Right atrium auricular region (tissue), 2 donors: ENCODE measurements around the gene DFFB. TPM values are rescaled to one million over a fixed set of nuclear protein-coding genes. Genes with fewer than 3 reads are reported as not detected.

Source experiments
- DNase-seq: peaks from one replicate; pipeline ENCODE4 v3.0.0-alpha.2; 2019; ENCODE audit warnings: low spot score
- H3K27ac ChIP-seq, 2 donors: fragments of 200-600 bp; sonication (generic); 1 replicate in 1 of 2; 2 replicates in 1 of 2; pipeline ENCODE4 v1.5.1; 2016 to 2019
- H3K27me3 ChIP-seq, 2 donors: fragments of 200-600 bp; sonication (generic); one replicate each; pipeline versions ENCODE4 v1.5.1 to v1.6.0; 2017 to 2019
- H3K36me3 ChIP-seq: fragments of 200-600 bp; sonication (generic); one replicate; pipeline ENCODE4 v1.5.1; 2016
- H3K4me1 ChIP-seq, 2 donors: fragments of 200-600 bp; sonication (generic); one replicate each; pipeline versions ENCODE4 v1.5.1 to v1.6.0; 2017 to 2019
- H3K4me3 ChIP-seq, 2 donors: fragments of 200-600 bp; sonication (generic); 1 replicate in 1 of 2; 2 replicates in 1 of 2; pipeline ENCODE4 v1.5.1; 2017 to 2019; ENCODE audit warnings: mild to moderate bottlenecking in 1 of 2, moderate library complexity in 1 of 2
- H3K9me3 ChIP-seq, 2 donors: fragments of 200-600 bp; sonication (generic); one replicate each; pipeline ENCODE4 v1.5.1; 2019
- total RNA-seq, 2 donors: library from RNA; depleted of rRNA; stranded (reverse); fragments of >200 nt; gene quantifications; one replicate each; pipeline ENCODE4 v1.1.0, GENCODE V29; 2016
- TF ChIP-seq, protein P1 (sequence below), 2 donors: fragments of 200-600 bp; sonication (generic); IDR thresholded peaks; one replicate each; pipeline ENCODE4 v1.5.1; 2019; ENCODE audit warnings: antibody characterized with exemption in 2 of 2

Gene DFFB
- total RNA-seq, 2 donors from 2014 or later, result 3.2 to 5.3 TPM

GRCh38 chr1:3895279-3895950, 38.1 kb downstream of the DFFB start:
- peaks cover 0 to 9% of the 10 kb centered on the region in 2 donors for H3K9me3 ChIP-seq
- peaks cover 0 to 13% of the 10 kb centered on the region in 2 donors for H3K4me1 ChIP-seq
- H3K27me3 ChIP-seq, result no peaks in the 10 kb centered on the region
- no peak for DNase-seq
- H3K36me3 ChIP-seq, result peaks cover 18% of the 10 kb centered on the region
- no peak overlapping the region for H3K27ac ChIP-seq
- TF ChIP-seq, protein P1, sequence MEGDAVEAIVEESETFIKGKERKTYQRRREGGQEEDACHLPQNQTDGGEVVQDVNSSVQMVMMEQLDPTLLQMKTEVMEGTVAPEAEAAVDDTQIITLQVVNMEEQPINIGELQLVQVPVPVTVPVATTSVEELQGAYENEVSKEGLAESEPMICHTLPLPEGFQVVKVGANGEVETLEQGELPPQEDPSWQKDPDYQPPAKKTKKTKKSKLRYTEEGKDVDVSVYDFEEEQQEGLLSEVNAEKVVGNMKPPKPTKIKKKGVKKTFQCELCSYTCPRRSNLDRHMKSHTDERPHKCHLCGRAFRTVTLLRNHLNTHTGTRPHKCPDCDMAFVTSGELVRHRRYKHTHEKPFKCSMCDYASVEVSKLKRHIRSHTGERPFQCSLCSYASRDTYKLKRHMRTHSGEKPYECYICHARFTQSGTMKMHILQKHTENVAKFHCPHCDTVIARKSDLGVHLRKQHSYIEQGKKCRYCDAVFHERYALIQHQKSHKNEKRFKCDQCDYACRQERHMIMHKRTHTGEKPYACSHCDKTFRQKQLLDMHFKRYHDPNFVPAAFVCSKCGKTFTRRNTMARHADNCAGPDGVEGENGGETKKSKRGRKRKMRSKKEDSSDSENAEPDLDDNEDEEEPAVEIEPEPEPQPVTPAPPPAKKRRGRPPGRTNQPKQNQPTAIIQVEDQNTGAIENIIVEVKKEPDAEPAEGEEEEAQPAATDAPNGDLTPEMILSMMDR (IDR thresholded peaks at IDR 0.05), result no peak
- H3K4me3 ChIP-seq, result no peak overlapping the region

DNA sequence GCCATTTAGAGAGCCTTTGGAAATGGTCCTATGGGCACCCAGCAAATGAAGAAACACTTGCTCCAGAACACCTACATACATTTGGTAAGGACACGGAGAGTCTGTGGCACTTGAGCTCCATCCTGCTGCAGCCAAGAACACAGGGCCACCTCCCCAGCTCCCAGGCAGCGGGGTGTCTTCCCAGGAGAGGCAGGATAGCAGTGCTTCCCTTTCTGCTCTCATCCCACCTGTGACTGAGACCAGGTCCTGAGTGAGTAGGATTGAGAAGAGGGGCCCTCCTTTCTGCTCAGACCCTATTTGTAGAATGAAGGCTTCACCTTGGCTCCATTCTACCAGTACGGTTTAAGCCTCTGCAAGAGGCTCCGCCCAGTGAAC, 38.7 kb downstream of the DFFB start:
- TF ChIP-seq, protein P1 (IDR thresholded peaks at IDR 0.05), result no peak
- H3K27me3 ChIP-seq, result no peaks in the 10 kb centered on the region
- H3K27ac ChIP-seq, result no peak overlapping the region
- peaks cover 0 to 13% of the 10 kb centered on the region in 2 donors for H3K4me1 ChIP-seq
- H3K36me3 ChIP-seq, result peaks cover 13% of the 10 kb centered on the region
- no peak for DNase-seq
- no peak overlapping the region for H3K4me3 ChIP-seq
- peaks cover 0 to 9% of the 10 kb centered on the region in 2 donors for H3K9me3 ChIP-seq

DNA sequence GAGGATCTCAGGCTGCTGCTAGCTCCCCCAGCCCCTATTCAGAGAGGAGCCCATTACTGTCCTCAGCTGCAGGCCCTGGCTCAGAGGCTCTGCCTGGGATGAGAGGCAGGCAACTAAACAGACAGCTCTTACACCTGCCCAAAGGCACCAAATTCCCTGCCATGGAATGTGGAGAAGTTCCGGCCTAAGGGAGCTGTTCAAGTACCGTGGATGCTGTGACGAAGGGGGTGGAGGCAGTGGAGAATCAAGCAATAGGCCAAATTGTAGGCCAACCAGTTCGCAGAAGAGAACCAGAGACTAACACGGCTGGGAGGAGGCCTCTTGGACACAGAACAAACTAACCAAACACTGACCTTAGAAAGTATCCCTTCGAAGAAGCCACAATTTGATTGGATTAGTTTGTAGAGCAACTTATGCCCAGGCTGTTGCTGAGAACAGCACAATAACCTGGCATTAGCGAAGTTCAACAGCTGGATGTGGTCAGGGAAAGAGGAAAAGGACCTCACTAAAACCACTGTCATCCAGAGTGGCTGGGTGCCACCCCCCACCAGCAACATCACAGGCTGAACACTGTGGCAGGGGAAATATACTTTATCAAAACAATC, 39.2 kb downstream of the DFFB start:
- TF ChIP-seq, protein P1 (IDR thresholded peaks at IDR 0.05), result no peak
- no peak for DNase-seq
- Histone ChIP-seq H3K27ac (no peak overlapping the region), H3K36me3 (peaks cover 9% of the 10 kb centered on the region), H3K27me3 (no peaks in the 10 kb centered on the region), H3K9me3 (peaks cover 0 to 9% of the 10 kb centered on the region in 2 donors), H3K4me1 (peaks cover 0 to 13% of the 10 kb centered on the region in 2 donors), H3K4me3 (no peak overlapping the region)

DNA sequence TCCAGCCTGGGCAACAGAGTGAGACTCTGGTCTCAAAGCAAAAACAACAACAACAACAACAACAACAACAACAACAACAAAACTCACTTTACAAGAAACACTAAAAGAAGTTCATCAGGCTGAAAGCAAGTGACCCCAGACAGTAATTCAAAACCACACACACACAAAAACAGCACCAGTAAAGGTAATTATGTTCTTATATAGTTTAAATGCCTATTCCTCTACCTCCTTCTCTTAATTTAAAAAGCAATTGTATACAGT, 41.1 kb downstream of the DFFB start:
- Histone ChIP-seq H3K9me3 (peaks cover 0 to 9% of the 10 kb centered on the region in 2 donors), H3K27me3 (no peaks in the 10 kb centered on the region), H3K36me3 (peaks cover 7% of the 10 kb centered on the region), H3K4me1 (peaks cover 0 to 8% of the 10 kb centered on the region in 2 donors), H3K27ac (no peak overlapping the region), H3K4me3 (no peak overlapping the region)
- DNase-seq, result no peak
- TF ChIP-seq, protein P1 (IDR thresholded peaks at IDR 0.05), result no peak

DNA sequence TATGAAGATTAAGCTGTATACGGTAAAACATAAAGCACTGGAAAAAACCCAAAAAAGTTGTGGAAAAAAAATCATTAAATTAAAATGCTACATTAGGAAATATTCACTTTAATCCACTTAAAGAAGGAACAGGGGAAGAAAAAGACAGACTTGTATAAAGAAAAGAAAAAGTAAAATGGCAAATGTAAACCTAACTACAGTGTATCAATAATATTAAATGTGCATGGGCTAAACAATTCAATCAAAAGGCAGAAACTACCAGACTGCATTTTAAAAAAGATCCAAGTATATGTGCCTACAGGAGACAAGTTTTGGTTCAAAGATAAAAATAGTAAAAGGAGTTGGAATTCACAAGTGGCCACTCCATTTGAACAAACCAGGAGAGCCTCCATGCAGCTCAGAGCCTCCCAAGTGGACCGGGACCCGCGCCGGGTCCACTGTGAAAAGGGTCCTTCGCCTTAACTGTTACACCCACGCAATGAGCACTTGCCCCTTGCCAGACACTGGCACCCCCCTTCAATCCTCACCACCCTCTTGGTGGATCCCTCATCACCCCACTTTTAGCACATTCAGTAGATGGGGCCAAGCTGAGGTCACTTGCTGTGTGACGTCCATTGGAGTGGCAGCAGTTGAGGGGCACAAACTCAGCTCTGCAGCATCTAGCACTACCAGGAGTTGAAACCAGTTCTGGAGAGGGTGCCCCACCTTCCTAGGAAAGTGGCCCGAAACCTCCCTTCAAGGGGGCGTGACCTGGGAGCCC, 41.9 kb downstream of the DFFB start:
- TF ChIP-seq, protein P1 (IDR thresholded peaks at IDR 0.05), result no peak
- DNase-seq, result no peak
- peak overlapping the region; percentile 98 to 99 for H3K27ac ChIP-seq
- H3K27me3 ChIP-seq, result no peaks in the 10 kb centered on the region
- peaks cover 0 to 8% of the 10 kb centered on the region in 2 donors for H3K4me1 ChIP-seq
- H3K4me3 ChIP-seq, result peak overlapping the region; percentile 86 to 95
- peaks cover 0 to 9% of the 10 kb centered on the region in 2 donors for H3K9me3 ChIP-seq
- H3K36me3 ChIP-seq, result peaks cover 7% of the 10 kb centered on the region
